HG03432 (cell line): Measurements from ENCODE around the gene RGS7.
"Not testable (repeated sequence)": the region's sequence is repeated elsewhere in the genome, so short reads cannot be mapped to it uniquely, and the experiment has no call there.

ENCODE experiments used
- ATAC-seq: cut with Tn5 transposase; IDR thresholded peaks from one replicate; pipeline ENCODE4 v1.9.1; 2021; ENCODE audit warnings: mild to moderate bottlenecking, moderate library complexity; ENCODE audit not compliant: unreplicated experiment

RGS7 gene

GRCh38 chr1:240998024-240998423, 359.0 kb downstream of the RGS7 start:
- no peak for ATAC-seq

- ATAC-seq = no peak
Observed at GRCh38 chr1:240993004-240993403, 364.0 kb downstream of the RGS7 start.

DNA sequence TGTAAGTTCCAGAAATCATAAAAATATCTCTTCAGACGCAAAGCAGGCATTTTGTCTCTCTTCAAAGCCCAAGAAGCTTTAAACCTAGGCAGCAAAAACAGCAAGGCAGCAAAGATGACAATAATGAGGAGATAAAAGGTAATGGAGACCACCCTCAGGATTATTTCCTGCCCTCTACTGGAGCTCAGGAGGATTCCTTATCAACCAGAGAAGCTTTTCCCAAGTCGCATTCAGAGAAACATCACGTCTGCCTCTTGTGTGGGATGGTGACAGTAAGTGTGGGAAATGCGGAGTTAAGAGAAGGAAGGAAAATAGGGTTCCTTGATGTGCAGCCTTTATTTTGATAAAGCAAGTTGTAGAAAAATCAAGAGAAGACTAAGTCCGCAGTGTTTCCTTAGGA, 365.8 kb downstream of the RGS7 start:
- ATAC-seq = no peak

GRCh38 chr1:240987928-240988327, 369.1 kb downstream of the RGS7 start:
- no peak for ATAC-seq

DNA sequence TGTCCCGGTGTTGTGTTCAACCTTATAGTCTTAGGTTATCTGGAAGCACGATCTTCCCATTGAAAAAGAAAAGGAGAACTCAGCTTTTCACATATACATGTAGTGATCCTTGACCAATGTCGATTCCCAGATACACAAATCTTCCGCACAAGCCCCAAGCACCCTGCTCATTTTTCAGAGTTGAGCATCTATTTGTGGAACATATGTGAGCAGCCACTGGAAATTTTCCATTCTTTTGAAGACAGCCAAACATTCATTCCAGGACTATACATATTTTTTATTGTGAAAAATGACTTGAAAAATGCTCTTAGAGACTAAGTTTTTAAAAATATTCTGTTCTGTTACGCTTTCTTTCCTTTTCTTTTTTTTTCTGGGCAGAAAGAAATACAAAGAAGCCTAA, 371.9 kb downstream of the RGS7 start:
- ATAC-seq = no peak

DNA sequence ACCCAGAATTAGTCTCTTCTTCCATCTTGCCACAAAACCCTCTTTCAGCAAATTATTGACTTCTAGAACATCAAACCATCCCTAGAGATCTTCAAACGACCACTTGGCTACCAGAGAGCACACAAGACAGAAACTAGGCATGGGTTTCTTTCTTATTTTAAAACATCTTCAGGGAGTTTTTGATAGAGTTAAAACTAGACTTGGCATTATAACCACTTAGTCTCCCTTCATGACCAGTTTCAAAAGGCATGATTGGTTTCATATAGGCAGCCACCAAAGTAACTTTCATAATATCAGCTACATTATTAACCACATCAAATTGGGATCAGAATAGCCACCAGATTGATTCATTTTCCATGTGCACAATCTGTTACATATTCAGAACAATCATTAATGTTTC, 376.7 kb downstream of the RGS7 start:
- peak; percentile 66 for ATAC-seq

GRCh38 chr1:240976685-240977084, 380.3 kb downstream of the RGS7 start:
- no peak for ATAC-seq

- no peak for ATAC-seq
Observed at GRCh38 chr1:240973875-240974274, 383.1 kb downstream of the RGS7 start.

- ATAC-seq = not testable (repeated sequence)
Observed at GRCh38 chr1:240972059-240972458, 384.9 kb downstream of the RGS7 start.

DNA sequence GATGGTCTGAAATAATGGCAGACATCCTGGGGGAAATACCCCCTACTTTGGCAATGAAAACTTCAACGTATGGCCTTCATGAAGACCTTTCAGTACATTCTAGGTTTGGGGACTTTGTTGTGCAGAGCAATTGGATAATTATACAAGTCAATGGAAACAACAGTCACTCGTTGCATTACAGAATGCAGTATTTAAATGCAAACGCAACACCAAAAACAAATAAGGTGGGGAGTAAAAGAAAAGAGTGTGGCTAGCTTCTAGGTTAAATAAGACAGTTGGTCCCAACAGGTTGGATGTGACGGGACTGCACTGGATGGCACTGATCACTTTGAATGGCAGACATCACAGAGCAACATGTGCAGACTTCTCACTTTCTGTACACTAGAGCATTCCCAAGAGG, 386.8 kb downstream of the RGS7 start:
- ATAC-seq = no peak

DNA sequence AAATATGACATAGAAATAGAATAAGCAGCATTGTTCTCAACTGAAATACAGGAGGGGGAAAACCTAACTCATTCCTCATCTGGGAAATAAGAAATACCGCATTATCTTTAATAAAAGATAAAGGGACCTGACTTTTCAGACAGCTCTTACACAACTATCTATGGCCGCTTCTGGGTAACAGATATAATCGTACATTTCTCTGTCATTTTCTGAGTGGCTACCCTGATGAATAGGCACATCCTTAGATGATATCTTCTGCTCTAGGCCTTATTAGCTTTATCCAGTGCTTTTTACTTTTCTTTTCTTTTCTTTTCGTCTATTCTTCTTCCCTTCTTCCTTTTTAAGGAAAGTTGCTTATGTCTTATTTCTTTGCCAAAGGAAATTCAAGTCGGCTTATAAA, 388.1 kb downstream of the RGS7 start:
- ATAC-seq = no peak

- no peak for ATAC-seq
Observed at GRCh38 chr1:240967070-240967724, 389.8 kb downstream of the RGS7 start.

DNA sequence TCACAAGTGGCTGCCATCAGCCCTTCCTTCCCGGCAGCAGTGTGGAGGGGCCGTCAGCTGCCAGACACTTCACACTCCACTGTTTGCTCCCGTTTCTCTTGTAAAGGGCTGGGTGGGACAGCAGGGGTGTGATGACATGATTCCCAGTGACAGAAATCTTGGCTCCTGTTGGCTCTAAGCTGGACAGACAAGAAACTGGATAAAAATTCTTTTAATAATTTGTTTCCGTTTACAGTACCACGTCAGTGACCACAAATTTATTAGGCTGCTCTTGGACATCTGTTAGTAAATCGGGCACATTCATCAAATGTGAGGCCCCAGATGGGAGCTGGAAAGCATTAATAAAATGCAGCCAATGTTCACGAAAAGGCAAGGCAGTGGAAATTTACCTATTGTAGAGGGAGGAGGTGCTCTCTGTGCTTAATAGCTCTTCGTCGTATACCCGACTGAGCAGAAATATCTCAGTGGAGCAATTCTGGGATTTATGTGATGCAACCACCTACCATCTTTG, 391.4 kb downstream of the RGS7 start:
- no peak for ATAC-seq

- no peak for ATAC-seq
Observed at GRCh38 chr1:240962086-240962485, 394.9 kb downstream of the RGS7 start.

DNA sequence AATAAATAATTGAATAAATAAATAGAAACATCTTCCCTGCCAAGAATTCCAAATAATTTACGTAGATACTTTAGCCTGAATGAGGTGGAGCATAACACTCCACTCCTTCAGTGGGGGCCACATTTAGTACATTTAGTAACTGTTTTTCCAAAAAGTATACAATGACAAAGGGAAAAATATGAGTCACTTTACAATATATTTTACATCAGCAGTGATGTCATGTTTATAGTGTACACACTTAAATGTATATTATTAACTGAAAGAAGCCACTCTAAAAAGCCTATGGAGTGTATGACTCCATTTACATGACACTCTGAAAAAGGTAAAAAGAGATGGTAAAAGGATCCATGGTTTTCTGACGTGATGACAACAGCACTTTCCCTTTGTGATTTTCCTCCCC, 400.6 kb downstream of the RGS7 start:
- no peak for ATAC-seq

DNA sequence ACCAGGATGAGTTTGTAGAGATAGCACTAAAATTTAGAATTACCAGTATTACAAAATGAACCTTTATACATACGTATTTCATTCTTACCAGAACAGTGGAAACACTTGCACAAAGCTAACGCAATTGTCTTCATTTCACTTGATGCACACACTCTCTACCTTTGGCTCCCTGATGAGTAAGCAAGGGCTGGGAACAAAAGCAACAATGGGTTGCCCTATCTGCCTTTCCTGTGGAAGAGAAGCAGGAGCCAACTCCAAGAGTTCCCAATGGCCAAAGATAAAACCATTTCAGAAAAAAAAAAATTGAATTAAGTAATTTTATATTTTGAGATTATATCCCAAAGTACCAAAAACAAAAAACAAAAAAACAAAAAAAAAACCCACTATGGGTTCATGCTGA, 401.0 kb downstream of the RGS7 start:
- no peak for ATAC-seq

DNA sequence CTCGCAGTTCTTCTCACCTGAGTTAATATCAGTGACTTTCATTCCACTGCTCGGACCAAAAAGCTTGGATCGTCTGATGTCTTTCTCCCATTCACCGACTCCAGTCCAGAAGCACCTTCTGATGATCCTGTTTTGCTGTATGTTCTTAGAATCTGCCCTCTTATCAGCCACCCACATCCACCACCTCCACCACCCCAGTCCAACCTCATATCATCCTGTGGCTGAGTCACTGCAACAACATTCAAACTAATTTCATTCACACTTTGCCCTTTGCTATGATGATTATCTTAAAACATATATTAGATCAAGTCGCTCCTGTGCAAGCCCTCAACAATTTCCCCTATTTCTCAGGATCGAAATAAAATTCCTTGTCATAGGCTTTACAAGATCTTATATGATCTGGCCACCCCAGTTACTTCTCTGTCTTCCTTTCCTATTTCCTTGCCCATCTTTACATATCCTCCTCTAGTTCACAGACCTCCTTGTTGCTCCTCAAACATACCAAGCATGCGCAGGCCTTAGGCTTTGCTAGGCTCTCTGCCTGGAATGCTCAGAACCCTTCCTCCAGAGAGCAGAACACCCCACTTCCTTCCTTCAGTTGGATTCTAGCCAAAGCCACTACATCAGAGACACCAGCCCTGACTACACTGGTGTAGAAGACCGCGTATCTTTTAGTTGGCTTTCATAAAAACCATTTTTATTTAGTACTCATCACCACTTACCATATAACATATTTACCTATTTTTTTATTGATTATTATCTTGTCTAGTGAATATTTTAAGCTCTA, 409.4 kb downstream of the RGS7 start:
- ATAC-seq = no peak

DNA sequence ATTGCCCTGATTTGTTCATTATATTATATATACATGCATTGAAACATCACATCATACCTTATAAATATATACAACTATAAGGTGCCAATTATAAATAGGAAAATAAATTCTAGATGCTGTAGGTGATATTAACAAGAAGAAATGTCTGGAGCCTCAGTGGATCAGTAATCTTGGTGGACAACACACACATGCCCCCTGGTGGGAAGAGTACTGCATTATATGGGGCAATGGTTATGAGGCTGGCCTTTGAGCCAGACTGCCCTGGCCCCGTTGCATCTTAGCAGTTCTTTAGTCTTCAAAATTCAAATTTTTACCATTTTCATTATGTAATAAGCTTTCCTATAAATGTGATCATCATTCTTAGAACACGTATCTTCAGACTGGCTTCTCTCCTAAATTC, 410.1 kb downstream of the RGS7 start:
- ATAC-seq = peak; percentile 89

GRCh38 chr1:240942901-240943300, 414.1 kb downstream of the RGS7 start:
- ATAC-seq = no peak

DNA sequence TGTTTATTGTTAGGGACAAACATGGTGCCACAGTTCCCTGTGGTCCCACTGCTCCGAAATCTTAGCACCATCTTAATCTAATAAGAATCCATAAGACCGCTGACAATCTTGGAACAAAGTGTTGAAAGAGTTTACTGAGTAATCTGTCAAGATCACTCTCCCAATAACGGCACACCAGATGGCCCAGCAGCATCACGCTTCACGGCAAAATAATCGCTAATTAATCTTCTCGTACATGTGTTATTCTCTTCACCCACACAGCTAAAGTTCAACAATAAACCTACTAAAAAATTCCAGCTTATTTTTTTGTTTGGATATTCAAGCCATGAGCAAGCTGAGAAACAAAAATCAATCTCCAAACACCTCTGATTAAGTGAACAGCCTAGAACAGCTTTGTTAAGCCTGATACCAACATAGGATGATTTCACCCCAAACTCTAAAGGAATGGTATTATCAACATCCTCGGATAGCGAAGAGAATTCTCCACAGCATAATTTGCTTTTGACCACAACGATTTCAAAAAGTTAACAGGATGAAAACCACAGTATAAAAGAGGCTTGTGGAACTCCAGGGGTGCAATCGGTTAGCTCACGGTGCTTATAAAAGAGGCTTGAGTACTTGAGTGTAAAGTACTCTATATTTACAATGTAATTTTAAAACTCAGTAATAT, 415.2 kb downstream of the RGS7 start:
- no peak for ATAC-seq

DNA sequence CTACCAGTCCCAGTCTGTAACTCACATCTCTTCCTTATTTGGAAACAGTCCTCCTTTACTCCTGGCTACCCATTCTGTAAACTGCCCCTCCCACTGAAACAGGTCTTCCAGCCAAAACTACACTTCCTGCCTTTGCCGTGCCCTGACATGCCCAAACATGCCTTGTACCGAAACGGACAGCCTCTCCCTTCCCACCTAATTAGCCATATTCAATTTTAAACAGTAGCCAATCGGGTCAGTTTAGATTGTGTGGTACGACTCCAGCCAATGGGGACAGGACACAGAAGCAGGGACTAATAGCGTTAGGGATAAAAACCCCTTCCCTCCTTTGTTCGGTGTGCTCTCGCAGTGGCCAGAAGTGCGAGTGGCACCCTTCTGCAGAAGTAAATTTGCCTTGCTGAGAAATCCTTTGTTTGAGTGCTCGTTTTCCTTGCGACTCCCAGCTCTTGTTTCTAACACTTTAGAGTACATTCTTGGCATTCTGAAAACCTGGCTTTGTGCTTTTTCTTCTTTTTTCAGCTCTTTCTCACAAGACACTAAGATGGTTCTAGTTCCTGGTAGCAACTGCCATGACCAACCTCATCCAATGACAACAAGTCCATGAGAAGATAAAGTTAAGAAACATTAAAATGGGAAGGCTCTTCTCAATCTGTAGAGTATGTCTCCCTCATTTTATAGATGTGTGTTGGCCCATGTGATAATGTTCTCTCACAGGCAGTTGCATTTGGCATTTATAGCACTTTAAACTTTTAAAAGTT, 419.9 kb downstream of the RGS7 start:
- ATAC-seq = no peak
